Measurements from ENCODE around the gene UGT1A9. TPM values are rescaled to one million over a fixed set of nuclear protein-coding genes. Genes with fewer than 3 reads are reported as not detected.
"Not testable (repeated sequence)": the region's sequence is repeated elsewhere in the genome, so short reads cannot be mapped to it uniquely, and the experiment has no call there.

Gene UGT1A9
- total and polyA plus RNA-seq, 2 of the 4 experiments (the other 2 are of a cell fraction), result not detected

- dilution Hi-C loops (cut with HindIII; ENCODE audit: low sequenced_read_pairs, unreplicated experiment); CTCF ChIA-PET; in situ Hi-C loops (cut with MboI; ENCODE audit: low sequenced_read_pairs); ATAC-seq (ENCODE audit: low read depth); H3K9me1 ChIP-seq (ENCODE audit: insufficient read depth, low read length); H3K23ac ChIP-seq (ENCODE audit: low read depth, low read length); H3K79me1 ChIP-seq (ENCODE audit: low read depth in 1 of 2, low read length in 2 of 2); H2AFZ ChIP-seq (replicated peaks; ENCODE audit: low read length, poor library complexity); H4K20me1 ChIP-seq (ENCODE audit: insufficient read depth, low read length); H3K4me3 ChIP-seq (ENCODE audit: insufficient read depth, low read depth, low read length); H3K9ac ChIP-seq (ENCODE audit: low read depth, low read length); H2AK9ac ChIP-seq (replicated peaks; ENCODE audit: low read depth, low read length, poor library complexity); H2BK15ac ChIP-seq (ENCODE audit: low read depth, low read length); POLR2A ChIA-PET (ENCODE audit: unreplicated experiment); H2AK5ac ChIP-seq (ENCODE audit: low read depth, low read length); H3K56ac ChIP-seq (ENCODE audit: extremely low read depth, insufficient read depth, low read length); BruUV-seq (replicated peaks); H3K9me3 ChIP-seq (ENCODE audit: control insufficient read depth, insufficient read depth, low read length); H4K5ac ChIP-seq (ENCODE audit: low read depth, low read length); H3K27me3 ChIP-seq (ENCODE audit: control insufficient read depth, insufficient read depth, low read length); H3K4me2 ChIP-seq (ENCODE audit: low read depth, low read length); DNase-seq; H3K36me3 ChIP-seq (ENCODE audit: control insufficient read depth, insufficient read depth, low read length); H4K8ac ChIP-seq (ENCODE audit: low read depth in 2 of 2, low read length in 2 of 2); H3K4ac ChIP-seq (ENCODE audit: low read depth, low read length); intact Hi-C loops (cut with micrococcal nuclease); H3K18ac ChIP-seq (ENCODE audit: low read depth, low read length); H2BK20ac ChIP-seq (ENCODE audit: low read depth, low read length); H2BK5ac ChIP-seq (ENCODE audit: low read depth, low read length, poor library complexity, severe bottlenecking); H3K4me1 ChIP-seq (ENCODE audit: control insufficient read depth, insufficient read depth, low read length); H4K91ac ChIP-seq (ENCODE audit: insufficient read depth, low read depth, low read length); H3K27ac ChIP-seq (ENCODE audit: insufficient read depth, low read length); H3K14ac ChIP-seq (replicated peaks; ENCODE audit: low read depth, low read length); H2BK120ac ChIP-seq (ENCODE audit: low read depth, low read length): not testable (repeated sequence)
- WGBS, 2 experiments (ENCODE audit: extremely low coverage in 2 of 2, insufficient read length in 1 of 2), result no CpG with 5 or more reads among the region's 5 CpGs
Measured at GRCh38 chr2:233700842-233701241, 29.1 kb downstream of the UGT1A9 start.
